CD4-positive, CD25-positive, alpha-beta regulatory T cell (primary cell): Measurements from ENCODE around the gene TMA16. TPM values are rescaled to one million over a fixed set of nuclear protein-coding genes. Genes with fewer than 3 reads are reported as not detected.
"Not testable (repeated sequence)": the region's sequence is repeated elsewhere in the genome, so short reads cannot be mapped to it uniquely, and the experiment has no call there.

Experiments used
- ATAC-seq, 2 donors: fragments of 150-1000 bp; cut with Tn5 transposase; one replicate each; pipeline ENCODE4 v1.10.0; 2021; ENCODE audit warnings: low read depth in 2 of 2, moderate number of reproducible peaks in 2 of 2, moderate library complexity in 1 of 2
- DNase-seq, 3 donors: peaks; one replicate each; pipeline versions ENCODE4 v3.0.0 to v3.0.0-alpha.2; 2012 to 2022; ENCODE audit warnings: mixed read lengths in 1 of 3
- H3K27ac ChIP-seq: one replicate; pipeline ENCODE4 v1.7.0; 2013; ENCODE audit warnings: mild to moderate bottlenecking, low read length; ENCODE audit not compliant: insufficient read depth, poor library complexity, severe bottlenecking
- H3K27me3 ChIP-seq: one replicate; pipeline ENCODE4 v1.7.0; 2013; ENCODE audit warnings: low read length; ENCODE audit not compliant: control insufficient read depth, insufficient read depth
- H3K36me3 ChIP-seq: one replicate; pipeline ENCODE4 v1.7.0; 2013; ENCODE audit warnings: mild to moderate bottlenecking, low read length, moderate library complexity; ENCODE audit not compliant: control insufficient read depth, insufficient read depth
- H3K4me1 ChIP-seq: 2 replicates; pipeline ENCODE4 v1.7.0; 2013; ENCODE audit warnings: mild to moderate bottlenecking, low read length; ENCODE audit not compliant: insufficient read depth, control insufficient read depth, poor library complexity, severe bottlenecking
- H3K4me3 ChIP-seq: one replicate; pipeline ENCODE4 v1.7.0; 2013; ENCODE audit warnings: low read depth, mild to moderate bottlenecking, low read length, moderate library complexity
- H3K9me3 ChIP-seq, 2 experiments: 1 replicate in 1 of 2; 2 replicates in 1 of 2; pipeline ENCODE4 v1.7.0; 2013; ENCODE audit warnings: low read length in 2 of 2, mild to moderate bottlenecking in 1 of 2, moderate library complexity in 1 of 2; ENCODE audit not compliant: control insufficient read depth in 2 of 2
- H3K27ac Mint-ChIP-seq, 3 donors: one replicate each; pipeline ENCODE4 v1.8.0; 2020 to 2022; ENCODE audit warnings: mild to moderate bottlenecking in 3 of 3, mixed read lengths in 3 of 3, moderate library complexity in 2 of 3
- H3K27me3 Mint-ChIP-seq: one replicate; pipeline ENCODE4 v1.8.0; 2022; ENCODE audit warnings: mild to moderate bottlenecking, mixed read lengths
- H3K36me3 Mint-ChIP-seq: one replicate; pipeline ENCODE4 v1.8.0; 2020; ENCODE audit warnings: mixed read lengths
- H3K4me1 Mint-ChIP-seq, 4 donors: one replicate each; pipeline ENCODE4 v1.8.0; 2020 to 2022; ENCODE audit warnings: mixed read lengths in 4 of 4, mild to moderate bottlenecking in 1 of 4
- H3K4me3 Mint-ChIP-seq, 4 donors: one replicate each; pipeline ENCODE4 v1.8.0; 2020 to 2022; ENCODE audit warnings: mild to moderate bottlenecking in 4 of 4, mixed read lengths in 4 of 4, moderate library complexity in 3 of 4
- H3K9me3 Mint-ChIP-seq, 7 donors: one replicate each; pipeline ENCODE4 v1.8.0; 2020 to 2022; ENCODE audit warnings: mixed read lengths in 7 of 7, mild to moderate bottlenecking in 3 of 7, moderate library complexity in 2 of 7
- polyA plus RNA-seq, 4 donors: library from polyadenylated mRNA; unstranded; fragments of 300-500 nt; fragmentation: Illumina TruSeq; gene quantifications; one replicate each; pipeline ENCODE4 v1.2.3, GENCODE V29; 2021
- total RNA-seq: library from RNA; stranded (reverse); gene quantifications from one replicate; pipeline ENCODE4 v1.2.3, GENCODE V29; 2022

Gene TMA16
- total RNA-seq (10.4 TPM), polyA plus RNA-seq (10 to 100 TPM; 14.4 to 20.7 (median 15.6) TPM)

DNA sequence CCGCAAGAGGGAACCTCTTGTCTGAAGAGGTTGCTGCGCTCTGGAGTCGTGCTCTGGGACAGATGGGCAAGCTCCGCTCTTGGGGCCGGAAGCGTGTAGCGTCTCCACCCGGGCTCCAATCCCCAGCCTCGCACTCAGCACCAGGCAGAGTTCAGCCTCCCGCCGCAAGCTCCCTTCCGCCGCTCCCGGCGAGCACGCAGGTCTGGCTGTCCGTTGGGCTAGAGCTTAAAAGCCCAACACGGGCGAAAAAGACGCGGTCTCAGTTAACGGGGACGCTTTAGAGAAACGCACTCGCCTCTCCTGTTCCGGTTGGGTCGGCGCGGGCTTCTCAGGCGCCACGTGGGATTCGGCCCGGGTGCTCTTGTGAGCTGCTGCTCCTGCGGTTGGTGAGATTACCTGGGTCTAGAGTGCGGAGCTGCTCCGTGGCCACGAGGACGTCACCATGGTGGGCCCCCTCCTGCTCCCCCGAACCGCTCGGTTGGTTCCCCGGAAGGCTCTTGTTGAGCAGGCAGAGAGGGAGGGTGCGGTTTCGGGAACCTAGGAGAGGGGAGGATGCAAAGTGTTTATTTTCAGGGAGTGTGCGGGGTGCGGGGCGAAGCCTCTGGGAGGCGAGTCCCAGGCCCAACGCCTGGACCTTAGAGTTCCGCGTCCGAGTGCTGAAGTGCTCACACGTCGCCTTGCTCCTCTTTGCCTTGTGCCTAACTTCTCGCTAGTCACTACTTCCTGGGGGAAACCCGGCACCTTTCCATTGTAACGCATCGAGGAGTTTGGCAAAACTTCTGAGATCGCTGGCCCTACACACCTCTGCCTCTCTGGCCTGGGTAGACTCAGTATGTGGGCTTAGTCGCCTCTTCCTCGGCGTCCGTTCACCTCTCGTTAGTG is at the start of gene TMA16:
TMA16 (plus strand) TSS at position 331 of the 882 bp plus-strand sequence; CDS start at position 443, 112 bp downstream.
- Histone ChIP-seq H3K4me3 (peak within 1 kb of the TSS; percentile 93), H3K4me1 (peaks cover 29% of the 10 kb centered on the region), H3K27me3 (no peaks in the 10 kb centered on the region), H3K27ac (peak within 1 kb of the TSS; percentile 81), H3K36me3 (no peaks in the 10 kb centered on the region), H3K9me3 (no peaks in the 10 kb centered on the region)
- Mint-ChIP-seq H3K27me3 (peaks cover 17% of the 10 kb centered on the region), H3K9me3 (no peaks in the 10 kb centered on the region), H3K27ac (peak within 1 kb of the TSS; percentile 93 to 99 (median 99)), H3K36me3 (no peaks in the 10 kb centered on the region), H3K4me3 (peak within 1 kb of the TSS; percentile 98 to 100 (median 98)), H3K4me1 (peaks cover 22 to 37% (median 31%) of the 10 kb centered on the region in 4 donors)
- DNase-seq (peak; percentile 58 to 94 (median 80)), ATAC-seq (peak; percentile 79 to 82)

DNA sequence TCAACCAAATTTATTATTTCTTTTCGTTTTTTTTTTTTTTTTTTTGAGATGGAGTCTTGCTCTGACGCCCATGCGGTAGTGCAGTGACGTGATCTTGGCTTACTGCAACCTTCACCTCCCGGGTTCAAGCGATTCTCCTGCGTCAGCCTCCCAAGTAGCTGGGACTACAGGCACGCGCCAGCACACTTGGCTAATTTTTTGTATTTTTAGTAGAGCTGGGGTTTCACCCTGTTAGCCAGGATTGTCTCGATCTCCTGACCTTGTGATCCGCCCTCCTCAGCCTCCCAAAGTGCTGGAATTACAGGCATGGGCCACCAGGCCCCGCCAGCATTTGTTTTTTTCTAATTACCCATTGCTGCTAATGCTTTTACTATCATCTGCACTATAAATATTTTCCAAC is 47.5 kb upstream of the TMA16 start:
- not testable (repeated sequence) for H3K27me3 ChIP-seq, H3K27ac ChIP-seq, DNase-seq, H3K9me3 Mint-ChIP-seq, H3K4me3 Mint-ChIP-seq, H3K4me3 ChIP-seq, H3K36me3 ChIP-seq, H3K36me3 Mint-ChIP-seq, H3K9me3 ChIP-seq, H3K4me1 Mint-ChIP-seq, ATAC-seq, H3K4me1 ChIP-seq, H3K27ac Mint-ChIP-seq
- peaks cover 10% of the 10 kb centered on the region for H3K27me3 Mint-ChIP-seq

DNA sequence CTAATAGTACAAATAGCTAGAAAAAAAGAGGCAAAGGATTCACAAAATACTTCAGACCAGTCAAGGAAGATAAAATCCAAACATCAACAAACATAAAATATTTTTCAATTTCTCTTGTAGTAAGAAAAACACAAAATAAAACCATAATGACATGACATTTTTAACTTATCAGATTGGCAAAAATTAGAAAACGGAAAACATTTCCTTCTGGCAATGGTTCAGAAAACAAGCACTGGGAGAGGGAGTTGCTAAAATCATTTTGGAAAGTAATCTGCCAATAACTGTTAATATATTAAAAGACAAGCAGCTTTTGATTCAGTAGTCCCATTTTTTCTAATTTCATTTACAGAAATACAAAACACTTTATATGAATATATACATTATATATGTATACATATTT is 47.0 kb upstream of the TMA16 start:
- Mint-ChIP-seq H3K27ac (no peak overlapping the region), H3K36me3 (no peaks in the 10 kb centered on the region), H3K27me3 (peaks cover 10% of the 10 kb centered on the region), H3K4me3 (no peak overlapping the region), H3K9me3 (no peaks in the 10 kb centered on the region), H3K4me1 (no peaks in the 10 kb centered on the region)
- Histone ChIP-seq H3K4me1 (no peaks in the 10 kb centered on the region), H3K27me3 (no peaks in the 10 kb centered on the region), H3K9me3 (no peaks in the 10 kb centered on the region), H3K4me3 (no peak overlapping the region), H3K27ac (no peak overlapping the region), H3K36me3 (no peaks in the 10 kb centered on the region)
- ATAC-seq (no peak), DNase-seq (no peak)

DNA sequence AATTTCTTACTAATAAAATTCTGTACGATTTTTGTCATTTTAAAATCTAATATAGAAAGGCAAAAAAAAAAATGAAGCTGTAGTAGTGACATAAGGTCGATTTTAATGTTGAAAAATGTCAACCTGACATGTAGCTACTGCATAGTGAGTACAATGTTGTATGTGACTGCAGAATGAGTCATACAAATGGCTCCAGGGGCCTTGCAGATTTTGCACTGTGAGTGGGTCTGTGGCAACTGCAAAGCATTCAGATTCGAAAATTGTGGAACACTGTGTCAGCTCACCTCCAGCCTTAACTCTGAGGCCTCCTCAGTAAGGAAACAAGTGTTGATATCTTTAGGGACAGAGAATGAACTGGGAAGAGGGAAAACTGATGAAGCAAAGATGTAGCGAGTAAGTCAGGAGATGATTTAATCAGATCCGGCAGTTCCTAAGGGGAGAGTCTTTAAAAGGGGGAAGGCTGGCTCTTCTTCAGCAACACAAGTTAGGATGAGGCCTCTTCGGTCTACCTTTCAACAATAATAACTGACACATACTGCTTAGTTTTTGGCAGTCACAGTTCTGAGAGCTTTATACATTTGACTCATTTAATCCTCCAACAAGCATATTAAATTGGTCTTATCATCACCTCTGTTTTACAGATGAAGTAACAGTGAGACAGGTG is 45.8 kb upstream of the TMA16 start:
- ATAC-seq (no peak), DNase-seq (no peak)
- H3K27ac Mint-ChIP-seq = no peak overlapping the region
- Histone ChIP-seq H3K27ac (no peak overlapping the region), H3K9me3 (no peaks in the 10 kb centered on the region), H3K27me3 (no peaks in the 10 kb centered on the region), H3K36me3 (no peaks in the 10 kb centered on the region), H3K4me3 (no peak overlapping the region), H3K4me1 (no peaks in the 10 kb centered on the region)
- H3K27me3 Mint-ChIP-seq = peaks cover 5% of the 10 kb centered on the region
- no peaks in the 10 kb centered on the region for H3K9me3 Mint-ChIP-seq
- no peaks in the 10 kb centered on the region for H3K4me1 Mint-ChIP-seq
- no peaks in the 10 kb centered on the region for H3K36me3 Mint-ChIP-seq
- no peak overlapping the region for H3K4me3 Mint-ChIP-seq

DNA sequence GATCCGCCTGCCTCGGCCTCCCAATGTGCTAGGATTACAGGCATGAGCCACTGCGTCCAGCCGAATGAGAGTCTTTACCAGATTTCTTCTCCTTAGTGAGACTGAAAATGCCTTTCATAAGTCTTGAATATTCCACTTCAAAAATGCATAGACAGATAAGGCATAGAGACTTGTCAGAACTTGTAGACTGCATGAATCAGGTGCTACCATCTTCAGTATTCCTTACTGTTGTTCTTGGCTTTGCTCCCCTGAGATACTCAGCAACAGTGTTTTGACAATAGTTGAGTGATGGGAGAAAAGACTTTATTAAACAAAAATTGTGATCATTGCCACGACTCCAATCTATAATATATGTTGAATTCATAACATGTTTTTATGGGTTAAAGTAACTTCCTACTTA is 31.9 kb upstream of the TMA16 start:
- Mint-ChIP-seq H3K4me1 (no peaks in the 10 kb centered on the region), H3K36me3 (no peaks in the 10 kb centered on the region), H3K27me3 (peaks cover 4% of the 10 kb centered on the region), H3K4me3 (no peak overlapping the region), H3K27ac (peak overlapping the region in 1 of 3 donors; percentile 80), H3K9me3 (no peaks in the 10 kb centered on the region)
- Histone ChIP-seq H3K4me1 (no peaks in the 10 kb centered on the region), H3K9me3 (no peaks in the 10 kb centered on the region), H3K27ac (no peak overlapping the region), H3K27me3 (no peaks in the 10 kb centered on the region), H3K36me3 (no peaks in the 10 kb centered on the region), H3K4me3 (no peak overlapping the region)
- no peak for ATAC-seq
- no peak for DNase-seq

DNA sequence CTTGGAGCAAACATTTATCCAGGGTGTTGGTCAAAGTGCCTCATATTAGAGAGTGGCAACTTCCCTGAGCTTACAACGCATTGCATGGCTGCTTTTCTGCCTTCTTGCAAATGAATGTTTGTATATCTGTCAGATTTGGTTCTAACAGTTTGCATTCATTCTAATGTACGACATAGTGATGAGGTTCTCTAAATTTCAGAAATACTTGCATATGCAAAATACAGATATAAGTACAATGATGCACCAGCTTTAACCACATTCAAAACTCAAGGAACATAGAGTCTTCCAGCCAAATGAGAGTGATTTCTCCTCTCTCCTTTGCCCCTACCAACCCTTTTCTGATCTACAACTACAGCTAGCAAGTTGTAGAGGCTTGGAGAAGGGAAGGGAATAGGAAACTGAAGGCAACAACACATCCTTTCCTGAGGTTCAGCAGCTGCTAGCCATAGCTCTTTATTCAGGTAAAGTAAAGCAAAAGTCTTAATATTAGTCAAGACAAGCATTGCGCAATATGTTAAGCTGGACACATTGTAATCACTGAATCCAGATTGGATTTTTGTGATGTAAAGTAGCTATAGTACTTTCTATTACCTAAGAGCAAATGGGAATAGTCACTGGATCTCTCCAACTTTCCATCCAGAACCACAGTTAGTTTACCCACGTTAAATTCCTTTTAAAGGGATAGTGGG is 27.3 kb upstream of the TMA16 start:
- Mint-ChIP-seq H3K4me3 (no peak overlapping the region), H3K9me3 (no peaks in the 10 kb centered on the region), H3K36me3 (no peaks in the 10 kb centered on the region), H3K27ac (no peak overlapping the region), H3K4me1 (no peaks in the 10 kb centered on the region), H3K27me3 (peaks cover 12% of the 10 kb centered on the region)
- Histone ChIP-seq H3K4me3 (no peak overlapping the region), H3K36me3 (no peaks in the 10 kb centered on the region), H3K9me3 (no peaks in the 10 kb centered on the region), H3K27me3 (no peaks in the 10 kb centered on the region), H3K4me1 (no peaks in the 10 kb centered on the region), H3K27ac (no peak overlapping the region)
- ATAC-seq = no peak
- DNase-seq = no peak

DNA sequence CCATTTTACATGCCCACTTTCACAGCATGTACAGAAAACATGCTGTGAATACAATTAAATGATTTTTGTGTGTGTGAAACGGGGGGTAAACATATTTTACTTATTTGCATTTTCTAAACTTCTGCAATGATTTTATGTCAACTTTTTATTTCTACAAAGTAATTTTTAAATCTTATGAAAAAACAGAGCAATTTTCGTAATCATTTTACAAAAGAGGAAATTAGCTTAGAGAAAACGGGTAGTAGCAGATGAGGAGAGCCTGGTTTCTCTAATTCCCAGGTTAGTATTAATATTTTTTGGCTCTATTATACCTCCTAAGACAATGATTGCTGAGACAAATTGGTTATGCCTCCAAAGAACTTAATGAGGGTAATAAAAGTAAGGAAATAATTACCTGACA is 24.1 kb upstream of the TMA16 start:
- no peak overlapping the region for H3K27ac Mint-ChIP-seq
- H3K4me3 ChIP-seq = no peak overlapping the region

More for the DNA sequence above, 24.1 kb upstream of the TMA16 start:
- H3K4me3 Mint-ChIP-seq = no peak overlapping the region
- H3K27me3 Mint-ChIP-seq = peaks cover 14% of the 10 kb centered on the region
- Histone ChIP-seq H3K9me3 (no peaks in the 10 kb centered on the region), H3K4me1 (no peaks in the 10 kb centered on the region), H3K27ac (no peak overlapping the region), H3K27me3 (no peaks in the 10 kb centered on the region), H3K36me3 (no peaks in the 10 kb centered on the region)
- no peaks in the 10 kb centered on the region for H3K4me1 Mint-ChIP-seq
- H3K36me3 Mint-ChIP-seq = no peaks in the 10 kb centered on the region
- no peaks in the 10 kb centered on the region for H3K9me3 Mint-ChIP-seq
- no peak for ATAC-seq
- DNase-seq = no peak
